Caco-2 (cell line): Measurements from ENCODE around the gene OOEP. TPM values are rescaled to one million over a fixed set of nuclear protein-coding genes. Genes with fewer than 3 reads are reported as not detected.

Experiments used
- BruUV-seq: library from RNA; stranded (reverse); fragments of 400-500 nt; replicated peaks from 2 replicates; lab custom pipeline; 2021; lab: Mats Ljungman, UMichigan
- CTCF ChIA-PET: fragments of 300-600 bp; sonication (Branson Sonifier 250); formaldehyde crosslinking; loops from one replicate; lab custom pipeline; 2022; ENCODE audit warnings: antibody characterized with exemption; lab: Charles Lee
- POLR2A ChIA-PET: fragments of 300-600 bp; sonication (Branson Sonifier 250); formaldehyde crosslinking; loops from one replicate; lab custom pipeline; 2022; ENCODE audit warnings: antibody characterized with exemption; lab: Charles Lee
- DNase-seq, 2 experiments: peaks; one replicate each; pipeline versions ENCODE4 v3.0.0 to v3.0.0-alpha.2; 2020 to 2022
- H3K27me3 ChIP-seq: replicated peaks from 2 replicates; pipeline ENCODE4 v1.6.0; 2011; ENCODE audit warnings: low read length; ENCODE audit not compliant: control insufficient read depth, insufficient read depth
- H3K36me3 ChIP-seq: 2 replicates; pipeline ENCODE4 v1.5.1; 2011; ENCODE audit warnings: low read length; ENCODE audit not compliant: control insufficient read depth, insufficient read depth
- H3K4me1 ChIP-seq: fragments of 250-450 bp; sonication (Bioruptor Pico); 2 replicates; pipeline ENCODE4 v1.5.1; 2020; ENCODE audit warnings: mild to moderate bottlenecking
- H3K4me3 ChIP-seq: 2 replicates; pipeline ENCODE4 v1.5.1; 2011; ENCODE audit warnings: low read depth, mild to moderate bottlenecking, control low read depth, low read length
- H3K9me3 ChIP-seq: fragments of 250-450 bp; sonication (Bioruptor Pico); 2 replicates; pipeline ENCODE4 v1.5.1; 2020; ENCODE audit warnings: mild to moderate bottlenecking, moderate library complexity
- H3K27ac Mint-ChIP-seq: one replicate; pipeline ENCODE4 v1.8.0; 2022; ENCODE audit warnings: mixed read lengths; ENCODE audit not compliant: unreplicated experiment
- H3K27me3 Mint-ChIP-seq: one replicate; pipeline ENCODE4 v1.8.0; 2022; ENCODE audit warnings: mixed read lengths; ENCODE audit not compliant: insufficient read depth, unreplicated experiment
- H3K36me3 Mint-ChIP-seq: one replicate; pipeline ENCODE4 v1.8.0; 2022; ENCODE audit warnings: mild to moderate bottlenecking, mixed read lengths; ENCODE audit not compliant: insufficient read depth, unreplicated experiment
- H3K4me1 Mint-ChIP-seq: one replicate; pipeline ENCODE4 v1.8.0; 2022; ENCODE audit warnings: low read depth, mixed read lengths; ENCODE audit not compliant: unreplicated experiment
- H3K4me3 Mint-ChIP-seq: one replicate; pipeline ENCODE4 v1.8.0; 2022; ENCODE audit warnings: mild to moderate bottlenecking, moderate library complexity, mixed read lengths; ENCODE audit not compliant: unreplicated experiment
- H3K9me3 Mint-ChIP-seq: one replicate; pipeline ENCODE4 v1.8.0; 2022; ENCODE audit warnings: mixed read lengths; ENCODE audit not compliant: unreplicated experiment
- intact Hi-C: fragments of 100-400 bp; cut with micrococcal nuclease; formaldehyde crosslinking; loops from one replicate; pipeline ENCODE4 v1.10.0; 2022; ENCODE audit not compliant: unreplicated experiment
- total RNA-seq: library from RNA; stranded (reverse); gene quantifications from 2 replicates; pipeline ENCODE4 v1.2.3, GENCODE V29; 2022
- TF ChIP-seq, protein P1 (sequence below), 2 experiments: fragments of 200-600 bp in 1 of 2; IDR thresholded peaks; 1 replicate in 1 of 2; 2 replicates in 1 of 2; pipeline versions ENCODE4 v1.5.1 to v1.8.0; 2011 to 2022; ENCODE audit warnings: antibody characterized with exemption in 1 of 2, control low read depth in 1 of 2, inconsistent platforms in 1 of 2, low read depth in 1 of 2, low read length in 1 of 2, mild to moderate bottlenecking in 1 of 2, moderate library complexity in 1 of 2; ENCODE audit not compliant: insufficient read depth in 1 of 2, severe bottlenecking in 1 of 2, unreplicated experiment in 1 of 2

The OOEP gene
- total RNA-seq, 1 experiment from 2014 or later = not detected

DNA sequence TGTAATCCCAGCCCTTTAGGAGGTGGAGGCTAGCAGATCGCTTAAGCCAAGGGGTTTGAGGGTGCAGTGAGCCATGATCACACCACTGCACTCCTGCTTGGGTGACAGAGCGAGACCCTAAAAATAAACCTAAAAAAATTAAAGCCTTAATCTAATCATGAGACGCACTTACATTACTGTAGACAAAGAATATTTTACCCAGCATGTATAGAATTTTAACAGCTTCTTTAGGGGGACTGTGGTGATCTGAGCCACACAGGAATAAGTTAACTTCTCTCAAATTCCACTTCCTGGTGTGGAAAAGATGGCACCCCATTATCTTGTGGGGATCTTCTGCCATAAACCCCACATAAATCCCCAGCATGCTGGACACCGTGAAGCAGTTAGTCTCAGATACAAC lies 2.3 kb upstream of the OOEP start:
- ChIA-PET POLR2A (no interaction called here), CTCF (no interaction called here)
- no TSS peak for BruUV-seq
- Mint-ChIP-seq H3K4me1 (no peaks in the 10 kb centered on the region), H3K36me3 (no peaks in the 10 kb centered on the region), H3K27ac (no peak overlapping the region), H3K27me3 (no peaks in the 10 kb centered on the region), H3K9me3 (no peaks in the 10 kb centered on the region), H3K4me3 (no peak overlapping the region)
- DNase-seq = no peak
- Histone ChIP-seq H3K4me1 (peaks cover 8% of the 10 kb centered on the region), H3K36me3 (no peaks in the 10 kb centered on the region), H3K4me3 (no peak overlapping the region), H3K27me3 (no peaks in the 10 kb centered on the region), H3K9me3 (no peaks in the 10 kb centered on the region)
- TF ChIP-seq, protein P1, sequence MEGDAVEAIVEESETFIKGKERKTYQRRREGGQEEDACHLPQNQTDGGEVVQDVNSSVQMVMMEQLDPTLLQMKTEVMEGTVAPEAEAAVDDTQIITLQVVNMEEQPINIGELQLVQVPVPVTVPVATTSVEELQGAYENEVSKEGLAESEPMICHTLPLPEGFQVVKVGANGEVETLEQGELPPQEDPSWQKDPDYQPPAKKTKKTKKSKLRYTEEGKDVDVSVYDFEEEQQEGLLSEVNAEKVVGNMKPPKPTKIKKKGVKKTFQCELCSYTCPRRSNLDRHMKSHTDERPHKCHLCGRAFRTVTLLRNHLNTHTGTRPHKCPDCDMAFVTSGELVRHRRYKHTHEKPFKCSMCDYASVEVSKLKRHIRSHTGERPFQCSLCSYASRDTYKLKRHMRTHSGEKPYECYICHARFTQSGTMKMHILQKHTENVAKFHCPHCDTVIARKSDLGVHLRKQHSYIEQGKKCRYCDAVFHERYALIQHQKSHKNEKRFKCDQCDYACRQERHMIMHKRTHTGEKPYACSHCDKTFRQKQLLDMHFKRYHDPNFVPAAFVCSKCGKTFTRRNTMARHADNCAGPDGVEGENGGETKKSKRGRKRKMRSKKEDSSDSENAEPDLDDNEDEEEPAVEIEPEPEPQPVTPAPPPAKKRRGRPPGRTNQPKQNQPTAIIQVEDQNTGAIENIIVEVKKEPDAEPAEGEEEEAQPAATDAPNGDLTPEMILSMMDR (IDR thresholded peaks at IDR 0.05; ENCODE audit: insufficient read depth in 1 of 2, low read depth in 1 of 2, low read length in 1 of 2, severe bottlenecking in 1 of 2, unreplicated experiment in 1 of 2) = no peak
- intact Hi-C loops = no loop called here

DNA sequence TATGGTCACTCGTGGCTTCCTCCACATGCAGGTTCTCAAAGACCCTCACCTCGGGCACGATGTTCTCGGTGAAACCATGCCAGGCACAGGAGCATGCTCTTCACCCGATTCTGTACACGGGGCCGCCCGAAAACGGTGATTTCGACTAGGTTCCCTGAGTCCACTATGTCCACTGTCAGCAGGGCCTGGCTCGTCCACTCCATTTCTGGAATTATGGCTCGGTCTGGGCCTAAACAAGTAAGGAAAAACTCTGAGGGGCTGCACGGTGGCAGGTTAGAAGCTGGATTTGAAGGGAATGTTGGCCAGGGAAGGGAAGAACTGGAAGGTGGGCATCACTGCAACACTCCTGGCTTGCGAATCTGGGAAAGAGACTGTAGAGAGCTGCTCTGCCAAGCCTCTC lies 540 bp downstream of the OOEP start:
- H3K27me3 ChIP-seq = no peaks in the 10 kb centered on the region
- Mint-ChIP-seq H3K4me1 (no peaks in the 10 kb centered on the region), H3K36me3 (no peaks in the 10 kb centered on the region), H3K4me3 (no peak overlapping the region), H3K27me3 (no peaks in the 10 kb centered on the region), H3K27ac (no peak overlapping the region), H3K9me3 (no peaks in the 10 kb centered on the region)
- no peak for DNase-seq
- ChIA-PET POLR2A (no interaction called here), CTCF (no interaction called here)
- BruUV-seq = no TSS peak
- H3K36me3 ChIP-seq = no peaks in the 10 kb centered on the region
- intact Hi-C loops = no loop called here
- H3K4me3 ChIP-seq = no peak overlapping the region
- H3K9me3 ChIP-seq = no peaks in the 10 kb centered on the region
- TF ChIP-seq, protein P1 (IDR thresholded peaks at IDR 0.05; ENCODE audit: insufficient read depth in 1 of 2, low read depth in 1 of 2, low read length in 1 of 2, severe bottlenecking in 1 of 2, unreplicated experiment in 1 of 2) = no peak
- no peaks in the 10 kb centered on the region for H3K4me1 ChIP-seq

DNA sequence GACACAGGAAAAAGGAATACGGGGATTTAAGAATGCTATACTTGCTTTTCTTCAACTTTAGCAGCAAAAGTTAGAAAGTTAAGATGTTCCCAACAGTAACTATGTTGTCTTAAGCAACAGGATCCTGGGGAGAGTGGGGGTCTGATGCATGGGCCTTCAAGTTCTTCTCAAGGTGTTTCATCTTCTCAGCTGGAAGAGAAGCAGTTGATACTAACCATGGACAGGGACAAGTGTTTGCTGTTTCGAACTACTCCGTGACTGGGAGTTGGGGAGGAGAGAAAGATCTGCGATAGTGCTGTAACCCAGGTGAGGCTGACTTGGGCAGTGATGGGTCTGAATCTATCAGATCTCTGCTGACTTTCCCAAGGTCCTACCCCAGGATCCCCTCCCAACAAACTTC lies 1.0 kb downstream of the OOEP start:
- BruUV-seq = no TSS peak
- no peak for DNase-seq
- no peaks in the 10 kb centered on the region for H3K4me1 Mint-ChIP-seq
- no peak overlapping the region for H3K27ac Mint-ChIP-seq
- ChIA-PET POLR2A (no interaction called here), CTCF (no interaction called here)
- H3K4me3 ChIP-seq = no peak overlapping the region
- H3K36me3 Mint-ChIP-seq = no peaks in the 10 kb centered on the region
- H3K9me3 ChIP-seq = no peaks in the 10 kb centered on the region
- no peaks in the 10 kb centered on the region for H3K27me3 ChIP-seq
- no peak overlapping the region for H3K4me3 Mint-ChIP-seq
- intact Hi-C loops = no loop called here
- no peaks in the 10 kb centered on the region for H3K4me1 ChIP-seq
- TF ChIP-seq, protein P1 (IDR thresholded peaks at IDR 0.05; ENCODE audit: insufficient read depth in 1 of 2, low read depth in 1 of 2, low read length in 1 of 2, severe bottlenecking in 1 of 2, unreplicated experiment in 1 of 2) = no peak
- H3K36me3 ChIP-seq = no peaks in the 10 kb centered on the region
- no peaks in the 10 kb centered on the region for H3K9me3 Mint-ChIP-seq
- no peaks in the 10 kb centered on the region for H3K27me3 Mint-ChIP-seq
